Activated T-helper 1 cell treated with anti-CD3 and anti-CD28 coated beads, Interleukin-12 subunit alpha, Interleukin-12 subunit beta, Interleukin-2, Interleukin-4 antibody, amounts not matched to agents 30 ng/mL and 10 ng/mL and 1 ng/mL, durations not matched to agents 14 hours and 24 hours and 36 hours (primary cell): ENCODE measurements around the gene ENAM. TPM values are rescaled to one million over a fixed set of nuclear protein-coding genes. Genes with fewer than 3 reads are reported as not detected.
"Not testable (repeated sequence)": the region's sequence is repeated elsewhere in the genome, so short reads cannot be mapped to it uniquely, and the experiment has no call there.

ENCODE experiments used
- DNase-seq: peaks from one replicate; pipeline ENCODE4 v3.0.0; 2021; ENCODE audit warnings: low spot score
- H3K27ac Mint-ChIP-seq: one replicate; pipeline ENCODE4 v1.8.0; 2021; ENCODE audit warnings: mild to moderate bottlenecking, mixed read lengths
- H3K27me3 Mint-ChIP-seq: one replicate; pipeline ENCODE4 v1.8.0; 2022; ENCODE audit warnings: mild to moderate bottlenecking, moderate library complexity, mixed read lengths; ENCODE audit not compliant: insufficient read depth
- H3K36me3 Mint-ChIP-seq: one replicate; pipeline ENCODE4 v1.8.0; 2021; ENCODE audit warnings: low read depth, mixed read lengths
- H3K4me1 Mint-ChIP-seq: one replicate; pipeline ENCODE4 v1.8.0; 2021; ENCODE audit warnings: low read depth, mixed read lengths
- H3K4me3 Mint-ChIP-seq: one replicate; pipeline ENCODE4 v1.8.0; 2021; ENCODE audit warnings: mild to moderate bottlenecking, moderate library complexity, mixed read lengths
- H3K9me3 Mint-ChIP-seq: one replicate; pipeline ENCODE4 v1.8.0; 2021; ENCODE audit warnings: mixed read lengths
- intact Hi-C: fragments of 100-400 bp; cut with micrococcal nuclease; formaldehyde crosslinking; loops from one replicate; pipeline ENCODE4 v1.15.1; 2024
- total RNA-seq: library from RNA; stranded (reverse); gene quantifications from 2 replicates; pipeline ENCODE4 v1.2.3, GENCODE V29; 2022

Gene ENAM
- total RNA-seq, 1 donor from 2014 or later = not detected

GRCh38 chr4:70691661-70692060 lies 63.1 kb downstream of the ENAM start:
- H3K4me1 Mint-ChIP-seq = peaks cover 33% of the 10 kb centered on the region
- peaks cover 28% of the 10 kb centered on the region for H3K36me3 Mint-ChIP-seq
- no peak for DNase-seq
- no peak overlapping the region for H3K4me3 Mint-ChIP-seq
- no peaks in the 10 kb centered on the region for H3K9me3 Mint-ChIP-seq
- intact Hi-C loops = no loop called here
- no peak overlapping the region for H3K27ac Mint-ChIP-seq
- no peaks in the 10 kb centered on the region for H3K27me3 Mint-ChIP-seq

DNA sequence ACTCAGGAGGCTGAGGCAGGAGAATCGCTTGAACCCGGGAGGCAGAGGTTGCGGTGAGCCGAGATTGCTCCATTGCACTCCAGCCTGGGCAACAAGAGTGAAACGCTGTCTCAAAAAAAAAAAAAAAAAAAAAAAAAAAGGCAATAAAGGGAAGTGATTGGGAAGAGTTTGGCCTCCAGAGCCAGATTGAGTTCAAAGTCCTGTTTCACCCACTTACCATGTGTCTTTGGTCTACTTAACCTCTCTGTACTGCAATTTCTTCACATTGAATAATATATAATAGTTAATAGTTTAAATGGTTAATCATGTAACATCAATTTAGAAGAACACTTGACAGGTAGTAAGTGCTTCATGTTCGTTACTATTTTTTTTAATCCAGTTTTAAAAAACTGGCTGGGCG lies 66.1 kb downstream of the ENAM start:
- Mint-ChIP-seq H3K36me3 (peaks cover 16% of the 10 kb centered on the region), H3K4me1 (peaks cover 18% of the 10 kb centered on the region)
- H3K27ac Mint-ChIP-seq, DNase-seq, H3K4me3 Mint-ChIP-seq, intact Hi-C loops, H3K9me3 Mint-ChIP-seq, H3K27me3 Mint-ChIP-seq: not testable (repeated sequence)

Other genes starting within 250 kb of the ENAM start
- not detected in 2 replicates for gene SMR3B, start 245.6 kb upstream of the ENAM start, total RNA-seq
- gene OPRPN, start 230.8 kb upstream of the ENAM start, total RNA-seq = not detected in 2 replicates
- not detected in 2 replicates for gene MUC7, start 156.5 kb upstream of the ENAM start, total RNA-seq
- not detected in 2 replicates for gene AMTN, start 110.2 kb upstream of the ENAM start, total RNA-seq
- gene AMBN, start 36.5 kb upstream of the ENAM start, total RNA-seq = not detected in 2 replicates
- gene JCHAIN, start 37.8 kb downstream of the ENAM start, total RNA-seq = not detected in 2 replicates
- gene UTP3, start 59.8 kb downstream of the ENAM start, total RNA-seq = 51.5 and 52.8 TPM in 2 replicates
- 12.5 and 13.4 TPM in 2 replicates for gene RUFY3, start 93.2 kb downstream of the ENAM start, total RNA-seq
- gene GRSF1, start 211.1 kb downstream of the ENAM start, total RNA-seq = 124 and 133 TPM in 2 replicates